ENCODE measurements around the gene TRAT1. TPM values are rescaled to one million over a fixed set of nuclear protein-coding genes. Genes with fewer than 3 reads are reported as not detected.

TRAT1 gene
- total and polyA plus RNA-seq, 2 experiments from 2014 or later, result not detected

DNA sequence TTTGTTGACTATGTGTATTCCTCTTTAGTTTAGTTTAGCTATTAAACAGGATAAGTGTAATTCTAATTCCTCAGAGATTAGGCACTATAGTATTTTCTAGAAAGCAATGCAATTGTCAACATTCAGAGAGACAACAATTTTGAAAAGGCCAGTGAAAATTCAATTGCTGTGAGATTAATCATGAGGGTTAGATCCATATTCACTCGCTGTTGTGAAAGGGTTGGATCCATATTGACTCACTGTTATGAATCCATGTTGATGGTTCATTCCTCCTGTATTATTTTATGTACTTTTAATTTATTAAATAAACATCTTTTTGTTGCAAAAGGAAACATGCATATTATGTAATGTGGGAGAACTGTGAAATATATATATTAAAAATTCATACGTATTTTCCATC, 641 bp downstream of the TRAT1 start:
- H4K20me1 ChIP-seq (replicated peaks; ENCODE audit: insufficient read depth), result no peaks in the 10 kb centered on the region
- H3K36me3 Mint-ChIP-seq (ENCODE audit: low read depth), result no peaks in the 10 kb centered on the region
- DNase-seq (ENCODE audit: low spot score) (no peak), ATAC-seq (no peak)
- H3K4me3 ChIP-seq, result no peak overlapping the region
- H3K27me3 ChIP-seq (ENCODE audit: insufficient read depth), result no peaks in the 10 kb centered on the region
- no peak for TF ChIP-seq EZH2phosphoT487 (IDR thresholded peaks at IDR 0.05; ENCODE audit: unreplicated experiment)
- TF ChIP-seq ZNF114 (CRISPR knock-in tag; IDR thresholded peaks at IDR 0.05), result no peak
- no peak for TF ChIP-seq REST (IDR thresholded peaks at IDR 0.05; ENCODE audit: unreplicated experiment)
- TF ChIP-seq JUNB (IDR thresholded peaks at IDR 0.05; ENCODE audit: unreplicated experiment), result no peak
- no peak for TF ChIP-seq POLR2AphosphoS5 (IDR thresholded peaks at IDR 0.05; ENCODE audit: low read depth)
- no peak for TF ChIP-seq ZNF331 (CRISPR knock-in tag; IDR thresholded peaks at IDR 0.05; ENCODE audit: low read depth)
- TF ChIP-seq, protein P1, sequence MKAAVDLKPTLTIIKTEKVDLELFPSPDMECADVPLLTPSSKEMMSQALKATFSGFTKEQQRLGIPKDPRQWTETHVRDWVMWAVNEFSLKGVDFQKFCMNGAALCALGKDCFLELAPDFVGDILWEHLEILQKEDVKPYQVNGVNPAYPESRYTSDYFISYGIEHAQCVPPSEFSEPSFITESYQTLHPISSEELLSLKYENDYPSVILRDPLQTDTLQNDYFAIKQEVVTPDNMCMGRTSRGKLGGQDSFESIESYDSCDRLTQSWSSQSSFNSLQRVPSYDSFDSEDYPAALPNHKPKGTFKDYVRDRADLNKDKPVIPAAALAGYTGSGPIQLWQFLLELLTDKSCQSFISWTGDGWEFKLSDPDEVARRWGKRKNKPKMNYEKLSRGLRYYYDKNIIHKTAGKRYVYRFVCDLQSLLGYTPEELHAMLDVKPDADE (IDR thresholded peaks at IDR 0.05), result no peak
- TF ChIP-seq STAT1 (IDR thresholded peaks at IDR 0.05; ENCODE audit: unreplicated experiment), result no peak
- no peak for TF ChIP-seq NANOG (IDR thresholded peaks at IDR 0.05; ENCODE audit: borderline replicate concordance)
- no peak for TF ChIP-seq EZH2 (IDR thresholded peaks at IDR 0.05; ENCODE audit: low read depth, unreplicated experiment)
- no peak for TF ChIP-seq CREB1 (CRISPR knock-in tag; IDR thresholded peaks at IDR 0.05; ENCODE audit: low read depth)
- TF ChIP-seq, protein P2, sequence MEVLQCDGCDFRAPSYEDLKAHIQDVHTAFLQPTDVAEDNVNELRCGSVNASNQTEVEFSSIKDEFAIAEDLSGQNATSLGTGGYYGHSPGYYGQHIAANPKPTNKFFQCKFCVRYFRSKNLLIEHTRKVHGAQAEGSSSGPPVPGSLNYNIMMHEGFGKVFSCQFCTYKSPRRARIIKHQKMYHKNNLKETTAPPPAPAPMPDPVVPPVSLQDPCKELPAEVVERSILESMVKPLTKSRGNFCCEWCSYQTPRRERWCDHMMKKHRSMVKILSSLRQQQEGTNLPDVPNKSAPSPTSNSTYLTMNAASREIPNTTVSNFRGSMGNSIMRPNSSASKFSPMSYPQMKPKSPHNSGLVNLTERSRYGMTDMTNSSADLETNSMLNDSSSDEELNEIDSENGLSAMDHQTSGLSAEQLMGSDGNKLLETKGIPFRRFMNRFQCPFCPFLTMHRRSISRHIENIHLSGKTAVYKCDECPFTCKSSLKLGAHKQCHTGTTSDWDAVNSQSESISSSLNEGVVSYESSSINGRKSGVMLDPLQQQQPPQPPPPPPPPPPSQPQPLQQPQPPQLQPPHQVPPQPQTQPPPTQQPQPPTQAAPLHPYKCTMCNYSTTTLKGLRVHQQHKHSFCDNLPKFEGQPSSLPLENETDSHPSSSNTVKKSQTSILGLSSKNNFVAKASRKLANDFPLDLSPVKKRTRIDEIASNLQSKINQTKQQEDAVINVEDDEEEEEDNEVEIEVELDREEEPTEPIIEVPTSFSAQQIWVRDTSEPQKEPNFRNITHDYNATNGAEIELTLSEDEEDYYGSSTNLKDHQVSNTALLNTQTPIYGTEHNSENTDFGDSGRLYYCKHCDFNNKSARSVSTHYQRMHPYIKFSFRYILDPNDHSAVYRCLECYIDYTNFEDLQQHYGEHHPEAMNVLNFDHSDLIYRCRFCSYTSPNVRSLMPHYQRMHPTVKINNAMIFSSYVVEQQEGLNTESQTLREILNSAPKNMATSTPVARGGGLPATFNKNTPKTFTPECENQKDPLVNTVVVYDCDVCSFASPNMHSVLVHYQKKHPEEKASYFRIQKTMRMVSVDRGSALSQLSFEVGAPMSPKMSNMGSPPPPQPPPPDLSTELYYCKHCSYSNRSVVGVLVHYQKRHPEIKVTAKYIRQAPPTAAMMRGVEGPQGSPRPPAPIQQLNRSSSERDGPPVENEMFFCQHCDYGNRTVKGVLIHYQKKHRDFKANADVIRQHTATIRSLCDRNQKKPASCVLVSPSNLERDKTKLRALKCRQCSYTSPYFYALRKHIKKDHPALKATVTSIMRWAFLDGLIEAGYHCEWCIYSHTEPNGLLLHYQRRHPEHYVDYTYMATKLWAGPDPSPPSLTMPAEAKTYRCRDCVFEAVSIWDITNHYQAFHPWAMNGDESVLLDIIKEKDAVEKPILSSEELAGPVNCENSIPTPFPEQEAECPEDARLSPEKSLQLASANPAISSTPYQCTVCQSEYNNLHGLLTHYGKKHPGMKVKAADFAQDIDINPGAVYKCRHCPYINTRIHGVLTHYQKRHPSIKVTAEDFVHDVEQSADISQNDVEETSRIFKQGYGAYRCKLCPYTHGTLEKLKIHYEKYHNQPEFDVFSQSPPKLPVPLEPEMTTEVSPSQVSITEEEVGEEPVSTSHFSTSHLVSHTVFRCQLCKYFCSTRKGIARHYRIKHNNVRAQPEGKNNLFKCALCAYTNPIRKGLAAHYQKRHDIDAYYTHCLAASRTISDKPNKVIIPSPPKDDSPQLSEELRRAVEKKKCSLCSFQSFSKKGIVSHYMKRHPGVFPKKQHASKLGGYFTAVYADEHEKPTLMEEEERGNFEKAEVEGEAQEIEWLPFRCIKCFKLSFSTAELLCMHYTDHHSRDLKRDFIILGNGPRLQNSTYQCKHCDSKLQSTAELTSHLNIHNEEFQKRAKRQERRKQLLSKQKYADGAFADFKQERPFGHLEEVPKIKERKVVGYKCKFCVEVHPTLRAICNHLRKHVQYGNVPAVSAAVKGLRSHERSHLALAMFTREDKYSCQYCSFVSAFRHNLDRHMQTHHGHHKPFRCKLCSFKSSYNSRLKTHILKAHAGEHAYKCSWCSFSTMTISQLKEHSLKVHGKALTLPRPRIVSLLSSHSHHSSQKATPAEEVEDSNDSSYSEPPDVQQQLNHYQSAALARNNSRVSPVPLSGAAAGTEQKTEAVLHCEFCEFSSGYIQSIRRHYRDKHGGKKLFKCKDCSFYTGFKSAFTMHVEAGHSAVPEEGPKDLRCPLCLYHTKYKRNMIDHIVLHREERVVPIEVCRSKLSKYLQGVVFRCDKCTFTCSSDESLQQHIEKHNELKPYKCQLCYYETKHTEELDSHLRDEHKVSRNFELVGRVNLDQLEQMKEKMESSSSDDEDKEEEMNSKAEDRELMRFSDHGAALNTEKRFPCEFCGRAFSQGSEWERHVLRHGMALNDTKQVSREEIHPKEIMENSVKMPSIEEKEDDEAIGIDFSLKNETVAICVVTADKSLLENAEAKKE (CRISPR knock-in tag; IDR thresholded peaks at IDR 0.05), result no peak
- no peak for TF ChIP-seq CTCF (conservative IDR thresholded peaks at IDR 0.05; ENCODE audit: low read depth in 2 of 2)
- H3K4me3 Mint-ChIP-seq, result no peak overlapping the region
- H3K4me1 ChIP-seq (ENCODE audit: insufficient read depth), result no peaks in the 10 kb centered on the region
- no peak overlapping the region for H2AFZ ChIP-seq
- no peak overlapping the region for H3K27ac ChIP-seq (ENCODE audit: low read depth)
- H3K4me1 Mint-ChIP-seq, result peaks cover 4% of the 10 kb centered on the region; the same call in 1 of the 3 replicates
- H3K9me3 Mint-ChIP-seq, result no peaks in the 10 kb centered on the region
- H3K79me2 ChIP-seq (replicated peaks; ENCODE audit: insufficient read depth), result no peaks in the 10 kb centered on the region
- no peaks in the 10 kb centered on the region for H3K27me3 Mint-ChIP-seq (ENCODE audit: insufficient read depth, low read depth, poor library complexity)
- H3K36me3 ChIP-seq (ENCODE audit: insufficient read depth), result no peaks in the 10 kb centered on the region
- no peak overlapping the region for H3K4me2 ChIP-seq
- no peaks in the 10 kb centered on the region for H3K9me2 ChIP-seq (ENCODE audit: insufficient read depth)
- no peaks in the 10 kb centered on the region for H3F3A ChIP-seq (replicated peaks; ENCODE audit: low read depth)
- H3K27ac Mint-ChIP-seq, result no peak overlapping the region
